ENCODE data around the gene FANCG.
A peak's percentile ranks its signal among the peaks of the same experiment; 100 is the strongest.

FANCG gene

GRCh38 chr9:35060548-35061207 is 19.1 kb downstream of the FANCG start:
- DNase-seq (ENCODE audit: low read depth) = no peak

DNA sequence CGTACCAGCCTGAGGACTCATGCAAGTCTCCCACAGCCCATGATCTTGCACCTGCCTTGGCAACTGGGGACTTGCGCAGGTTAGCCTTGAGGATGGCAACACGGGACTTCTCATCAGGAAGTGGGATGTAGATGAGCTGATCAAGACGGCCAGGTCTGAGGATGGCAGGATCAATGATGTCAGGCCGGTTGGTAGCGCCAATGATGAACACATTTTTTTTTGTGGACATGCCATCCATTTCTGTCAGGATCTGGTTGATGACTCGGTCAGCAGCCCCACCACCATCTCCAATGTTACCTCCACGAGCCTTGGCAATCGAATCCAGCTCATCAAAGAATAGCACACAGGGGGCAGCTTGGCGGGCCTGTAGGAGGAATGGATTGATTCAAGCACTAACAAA is 20.3 kb downstream of the FANCG start:
- no peak for DNase-seq (ENCODE audit: low read depth)

- no peak for DNase-seq (ENCODE audit: low read depth)
Observed at GRCh38 chr9:35057271-35057620, 22.5 kb downstream of the FANCG start.

GRCh38 chr9:35056571-35057270 is 23.0 kb downstream of the FANCG start:
- DNase-seq (ENCODE audit: low read depth) = no peak

DNA sequence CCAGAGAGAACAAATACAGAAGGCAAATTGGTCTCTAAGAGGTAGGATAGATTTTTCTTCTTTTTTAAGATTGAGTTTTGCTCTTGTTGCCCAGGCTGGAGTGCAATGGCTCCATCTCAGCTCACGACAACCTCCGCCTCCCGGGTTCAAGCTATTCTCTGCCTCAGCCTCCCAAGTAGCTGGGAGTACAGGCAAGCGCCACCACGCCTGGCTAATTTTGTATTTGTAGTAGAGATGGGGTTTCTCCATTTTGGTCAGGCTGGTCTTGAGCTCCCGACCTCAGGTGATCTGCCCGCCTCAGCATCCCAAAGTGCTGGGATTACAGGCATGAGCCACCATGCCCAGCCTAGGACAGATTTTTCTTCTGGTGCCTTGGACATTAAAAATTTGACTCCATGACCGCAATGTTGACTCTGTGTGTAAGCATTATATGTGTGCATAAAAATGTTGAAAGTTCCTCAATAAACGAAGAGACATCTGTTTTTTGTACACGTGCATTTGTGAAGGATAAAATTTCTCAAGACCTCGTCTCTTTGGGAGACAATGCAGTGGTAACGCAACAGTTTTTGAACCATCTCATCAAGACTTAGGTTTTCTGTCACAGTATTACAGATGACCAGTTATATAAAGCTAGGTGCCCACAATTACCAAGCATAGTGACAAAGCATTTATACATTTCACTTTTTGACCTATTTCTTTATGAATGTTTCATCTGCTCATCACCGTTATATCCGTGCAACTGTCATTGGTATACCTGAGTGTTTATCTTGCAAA is 24.7 kb downstream of the FANCG start:
- no peak for DNase-seq (ENCODE audit: low read depth)

- no peak for DNase-seq (ENCODE audit: low read depth)
Observed at GRCh38 chr9:35054185-35054835, 25.4 kb downstream of the FANCG start.

- peak; percentile 74 for DNase-seq (ENCODE audit: low read depth)
Observed at GRCh38 chr9:35051069-35051967, 28.4 kb downstream of the FANCG start.

DNA sequence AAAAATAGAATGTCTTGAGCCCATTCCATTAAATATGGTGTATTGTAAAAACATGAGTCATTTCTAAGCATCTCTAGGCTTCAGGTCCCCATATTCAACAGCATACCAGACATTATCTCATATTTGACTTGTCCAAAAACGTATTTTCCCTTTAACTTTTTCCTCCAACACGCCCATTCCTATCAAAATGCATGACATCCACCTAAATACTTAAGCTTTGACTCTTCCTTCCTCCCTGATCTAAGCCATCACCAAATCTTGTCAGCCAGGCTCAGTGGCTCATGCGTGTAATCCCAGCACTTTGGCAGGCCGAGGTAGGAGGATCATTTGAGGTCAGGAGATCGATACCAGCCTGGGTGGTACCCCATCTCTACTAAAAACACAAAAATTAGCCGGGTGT is 31.2 kb downstream of the FANCG start:
- no peak for DNase-seq (ENCODE audit: low read depth)

DNA sequence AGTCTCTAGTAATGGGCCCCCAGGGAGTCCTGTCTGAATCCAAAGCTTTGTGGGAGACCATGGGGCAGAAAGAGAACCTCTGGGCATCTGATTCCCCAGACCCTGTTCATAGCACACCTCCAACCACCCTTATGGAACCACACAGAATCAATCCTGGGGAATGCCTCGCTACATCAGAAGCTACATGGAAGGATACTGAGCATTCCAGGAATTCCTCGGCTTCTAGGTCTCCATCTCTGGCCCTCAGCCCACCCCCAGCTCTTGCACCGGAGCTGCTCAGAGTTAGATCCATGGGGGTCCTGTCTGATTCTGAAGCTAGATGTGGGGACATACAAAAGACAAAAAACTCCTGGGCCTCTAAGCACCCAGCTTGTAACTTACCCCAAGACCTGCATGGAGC is 35.7 kb downstream of the FANCG start:
- DNase-seq (ENCODE audit: low read depth) = no peak

GRCh38 chr9:35042891-35043545 is 36.7 kb downstream of the FANCG start:
- no peak for DNase-seq (ENCODE audit: low read depth)

- peak; percentile 71 for DNase-seq (ENCODE audit: low read depth)
Observed at GRCh38 chr9:35042081-35042604, 37.6 kb downstream of the FANCG start.

DNA sequence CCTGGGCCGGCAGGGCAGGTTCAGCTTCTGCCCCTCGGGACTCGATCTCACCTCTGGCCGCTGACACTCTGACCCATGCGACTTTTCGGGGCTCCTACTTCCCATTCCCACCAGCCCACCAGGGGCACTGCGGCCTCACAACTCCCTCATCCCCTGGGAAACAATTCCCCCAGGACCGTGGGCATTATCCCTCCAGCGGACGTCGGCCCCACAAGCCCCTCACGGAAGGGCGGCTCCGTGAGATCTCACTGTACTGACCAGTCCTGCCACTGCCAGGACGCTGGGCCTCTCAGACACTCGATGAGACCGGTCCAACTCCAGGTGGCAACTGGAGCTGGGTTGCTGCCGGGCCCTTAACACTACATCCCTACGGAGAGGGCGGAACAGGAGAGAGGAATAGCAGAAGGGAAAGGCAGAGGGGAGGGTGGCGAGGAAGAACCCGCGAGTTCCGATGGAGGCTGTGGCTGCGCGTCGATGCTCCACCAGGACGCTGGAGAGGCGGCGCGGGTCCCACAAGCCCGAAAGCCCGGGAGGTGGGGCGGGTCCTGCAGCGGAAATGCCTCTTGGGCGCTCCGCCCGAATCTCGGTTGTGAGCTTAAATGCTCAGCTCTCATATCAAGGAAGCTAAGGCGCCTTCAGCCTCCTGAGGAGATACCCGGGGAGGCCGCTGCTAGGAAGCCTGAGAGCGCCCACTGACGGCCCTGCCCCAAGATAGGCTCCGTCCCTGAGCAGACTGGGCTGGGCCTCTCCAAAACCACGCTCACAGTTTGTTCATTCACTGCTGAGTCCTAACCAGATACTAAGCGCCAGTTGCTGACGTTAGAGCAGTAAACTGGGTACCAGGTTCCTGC is 43.7 kb downstream of the FANCG start:
- peak; percentile 87 for DNase-seq (ENCODE audit: low read depth)

GRCh38 chr9:35033101-35033500 is 46.6 kb downstream of the FANCG start:
- DNase-seq (ENCODE audit: low read depth) = no peak

DNA sequence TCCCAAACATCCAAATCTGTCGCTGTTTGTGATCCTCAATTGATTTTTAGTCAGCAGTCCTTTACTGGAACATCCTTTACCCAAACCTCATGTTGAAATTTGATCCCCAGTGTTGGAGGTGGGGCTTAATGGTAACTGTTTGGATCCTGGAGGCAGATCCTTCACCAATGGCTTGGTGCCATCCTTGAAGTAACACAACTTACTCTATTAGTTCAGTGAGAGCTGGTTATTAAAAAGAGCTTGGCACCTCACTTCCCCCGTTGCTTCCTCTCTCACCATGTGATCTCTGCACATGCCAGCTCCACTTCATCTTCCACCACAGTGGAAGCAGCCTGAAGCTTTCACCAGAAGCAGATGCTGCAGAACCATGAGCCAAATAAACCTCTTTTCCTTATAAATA is 49.9 kb downstream of the FANCG start:
- no peak for DNase-seq (ENCODE audit: low read depth)

DNA sequence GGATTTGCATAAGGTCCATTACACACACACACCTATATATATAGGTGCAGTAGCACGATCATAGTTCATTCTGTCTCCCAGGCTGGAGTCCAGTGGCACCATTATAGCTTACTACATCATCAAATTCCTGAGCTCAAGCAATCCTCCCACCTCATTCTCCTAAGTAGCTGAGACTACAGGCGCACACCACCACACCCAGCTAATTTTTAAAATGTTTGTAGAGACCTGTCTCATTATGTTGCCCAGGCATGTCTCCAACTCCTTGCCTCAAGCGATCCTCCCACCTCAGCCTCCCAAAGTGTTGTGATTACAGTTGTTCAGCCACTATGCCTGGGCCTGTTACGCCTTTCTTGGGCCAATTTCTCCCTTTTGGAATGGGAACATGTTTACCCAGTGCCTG is 50.5 kb downstream of the FANCG start:
- no peak for DNase-seq (ENCODE audit: low read depth)

DNA sequence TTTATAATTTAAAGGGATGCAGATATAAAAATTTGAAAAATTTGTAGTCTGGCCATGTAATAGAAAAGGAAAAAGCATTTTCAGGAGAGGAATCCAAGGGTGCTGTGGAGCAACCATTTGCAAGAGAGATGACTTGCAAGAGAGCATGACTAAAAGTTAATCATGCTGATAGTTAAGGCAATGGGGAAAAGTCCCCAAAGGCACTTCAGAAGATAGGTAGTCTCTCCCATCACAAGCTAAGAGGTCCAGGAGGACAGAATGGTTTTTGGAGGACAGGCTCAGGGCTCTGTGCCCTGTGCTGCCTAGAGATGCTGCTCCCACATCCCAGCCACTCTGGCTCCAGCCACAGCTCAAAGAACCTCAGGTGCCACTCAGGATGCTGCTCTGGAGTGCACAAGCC is 51.4 kb downstream of the FANCG start:
- peak; percentile 46 for DNase-seq (ENCODE audit: low read depth)

- no peak for DNase-seq (ENCODE audit: low read depth)
Observed at GRCh38 chr9:35027860-35028259, 51.9 kb downstream of the FANCG start.

DNA sequence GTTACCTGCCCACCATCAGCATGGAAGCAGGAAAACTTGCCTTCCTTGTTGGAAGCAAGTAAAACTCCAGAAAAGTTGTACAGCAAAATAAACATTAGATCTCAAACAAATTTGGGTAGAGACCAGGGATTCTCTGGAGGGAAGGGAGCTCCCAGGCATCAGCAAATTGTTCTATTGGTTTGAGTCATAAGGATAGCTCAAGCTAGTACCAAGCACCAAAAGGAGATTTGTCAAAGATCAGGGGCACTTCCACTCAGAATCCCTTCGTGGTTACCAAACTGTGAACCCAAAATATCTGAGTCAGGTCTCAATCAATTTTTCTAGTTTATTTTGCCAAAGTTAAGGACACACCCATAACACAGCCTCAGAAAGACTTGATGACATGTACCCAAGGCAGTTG is 52.4 kb downstream of the FANCG start:
- DNase-seq (ENCODE audit: low read depth) = no peak

- DNase-seq (ENCODE audit: low read depth) = no peak
Observed at GRCh38 chr9:35026671-35027070, 53.1 kb downstream of the FANCG start.
